Hepatocyte (in vitro differentiated cells): ENCODE measurements around the gene NDUFC2. TPM values are rescaled to one million over a fixed set of nuclear protein-coding genes. Genes with fewer than 3 reads are reported as not detected.

Experiments used
- DNase-seq: peaks from one replicate; pipeline ENCODE4 v3.0.0-alpha.2; 2016; ENCODE audit warnings: low spot score
- H2AFZ ChIP-seq: fragments of 200-600 bp; sonication (generic); 2 replicates; pipeline ENCODE4 v1.6.0; 2016; ENCODE audit warnings: antibody characterized with exemption, mild to moderate bottlenecking
- H3K27ac ChIP-seq: fragments of 200-600 bp; sonication (generic); 2 replicates; pipeline ENCODE4 v1.5.1; 2016; ENCODE audit warnings: mild to moderate bottlenecking
- H3K27me3 ChIP-seq: fragments of 200-600 bp; sonication (generic); 2 replicates; pipeline ENCODE4 v1.6.1; 2016
- H3K36me3 ChIP-seq: fragments of 200-600 bp; sonication (generic); replicated peaks from 2 replicates; pipeline ENCODE4 v1.5.1; 2016; ENCODE audit warnings: low read depth; ENCODE audit not compliant: insufficient read depth
- H3K4me1 ChIP-seq: fragments of 200-600 bp; sonication (generic); 2 replicates; pipeline ENCODE4 v1.5.1; 2016; ENCODE audit warnings: mild to moderate bottlenecking, moderate library complexity; ENCODE audit not compliant: insufficient read depth
- H3K4me2 ChIP-seq: fragments of 200-600 bp; sonication (generic); 2 replicates; pipeline ENCODE4 v1.6.0; 2016
- H3K4me3 ChIP-seq: fragments of 200-600 bp; sonication (generic); 2 replicates; pipeline ENCODE4 v1.5.1; 2016; ENCODE audit warnings: mild to moderate bottlenecking
- H3K79me2 ChIP-seq: fragments of 200-600 bp; sonication (generic); 2 replicates; pipeline ENCODE4 v1.6.0; 2017; ENCODE audit warnings: mild to moderate bottlenecking
- H3K9me2 ChIP-seq: fragments of 200-600 bp; sonication (generic); replicated peaks from 2 replicates; pipeline ENCODE4 v1.6.0; 2017; ENCODE audit warnings: mild to moderate bottlenecking; ENCODE audit not compliant: insufficient read depth
- H3K9me3 ChIP-seq: fragments of 200-600 bp; sonication (generic); 2 replicates; pipeline ENCODE4 v1.5.1; 2016; ENCODE audit warnings: low read depth, mild to moderate bottlenecking
- H4K20me1 ChIP-seq: fragments of 200-600 bp; sonication (generic); 2 replicates; pipeline ENCODE4 v1.6.0; 2016; ENCODE audit warnings: mild to moderate bottlenecking; ENCODE audit not compliant: insufficient read depth, poor library complexity, severe bottlenecking
- CTCF ChIP-seq: fragments of 200-600 bp; sonication (generic); IDR thresholded peaks from 2 replicates; pipeline ENCODE4 v1.5.1; 2016; ENCODE audit warnings: antibody characterized with exemption, mild to moderate bottlenecking; ENCODE audit not compliant: poor library complexity
- EZH2 ChIP-seq: fragments of 200-600 bp; sonication (generic); IDR thresholded peaks from 2 replicates; pipeline ENCODE4 v1.6.1; 2016; ENCODE audit warnings: antibody characterized with exemption, mild to moderate bottlenecking, borderline replicate concordance
- EZH2phosphoT487 ChIP-seq: fragments of 200-600 bp; sonication (generic); IDR thresholded peaks from one replicate; pipeline ENCODE4 v1.6.1; 2018; ENCODE audit warnings: antibody characterized with exemption, mild to moderate bottlenecking, low read depth, moderate library complexity; ENCODE audit not compliant: unreplicated experiment, severe bottlenecking
- WGBS: methylation state at CpG from one replicate; pipeline ENCODE4 v1.1.6; 2016; ENCODE audit warnings: low lambda C conversion rate; ENCODE audit errors: missing lambda C conversion rate; 5-methylcytosine and 5-hydroxymethylcytosine counted together
- polyA plus RNA-seq: library from polyadenylated mRNA; unstranded; fragments of >200 nt; fragmentation: Nextera tagmentation; extraction: Ambion mirVana; gene quantifications from 2 replicates; pipeline ENCODE4 v1.2.1, GENCODE V29; 2016
- total RNA-seq: library from RNA; depleted of rRNA; stranded (reverse); fragments of >200 nt; gene quantifications from 2 replicates; pipeline ENCODE4 v1.2.3, GENCODE V29; 2014

NDUFC2 gene
- total and polyA plus RNA-seq, 2 experiments from 2014 or later = 115 to 481 TPM

DNA sequence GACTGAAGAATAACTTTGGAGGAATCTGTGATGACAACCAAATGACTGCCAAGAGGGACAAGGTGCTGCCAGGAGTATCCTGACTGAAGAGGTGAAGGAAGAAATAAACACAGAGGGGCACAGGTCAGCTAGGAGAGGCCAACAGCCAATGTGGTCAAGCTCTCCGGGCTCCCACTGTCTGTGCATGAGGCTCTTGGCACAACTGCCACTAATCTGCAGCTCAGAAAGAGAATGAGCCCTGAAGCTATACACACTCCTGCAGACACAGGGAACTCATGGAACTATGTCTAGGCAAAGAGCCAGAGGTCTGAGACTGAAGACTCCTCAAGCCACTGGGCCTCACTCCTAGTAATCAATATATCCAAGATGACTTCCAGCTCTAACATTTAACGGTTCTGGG is 9.0 kb downstream of the NDUFC2 start:
- DNase-seq = no peak
- Histone ChIP-seq H3K4me2 (no peak overlapping the region), H4K20me1 (peaks cover 8% of the 10 kb centered on the region), H3K27ac (no peak overlapping the region), H3K9me3 (no peaks in the 10 kb centered on the region), H3K79me2 (peaks cover 51% of the 10 kb centered on the region), H2AFZ (no peak overlapping the region), H3K4me3 (no peak overlapping the region), H3K4me1 (peaks cover 5% of the 10 kb centered on the region), H3K36me3 (no peaks in the 10 kb centered on the region), H3K9me2 (no peaks in the 10 kb centered on the region), H3K27me3 (no peaks in the 10 kb centered on the region)
- WGBS = 93% methylated on average over 2 of the region's 2 CpGs
- TF ChIP-seq CTCF = no peak
- TF ChIP-seq EZH2phosphoT487 = no peak
- no peak for TF ChIP-seq EZH2

GRCh38 chr11:78069465-78069864 is 10.2 kb downstream of the NDUFC2 start:
- H4K20me1 ChIP-seq = peaks cover 2% of the 10 kb centered on the region
- TF ChIP-seq EZH2phosphoT487 = no peak
- TF ChIP-seq EZH2 = no peak
- TF ChIP-seq CTCF = no peak

DNA sequence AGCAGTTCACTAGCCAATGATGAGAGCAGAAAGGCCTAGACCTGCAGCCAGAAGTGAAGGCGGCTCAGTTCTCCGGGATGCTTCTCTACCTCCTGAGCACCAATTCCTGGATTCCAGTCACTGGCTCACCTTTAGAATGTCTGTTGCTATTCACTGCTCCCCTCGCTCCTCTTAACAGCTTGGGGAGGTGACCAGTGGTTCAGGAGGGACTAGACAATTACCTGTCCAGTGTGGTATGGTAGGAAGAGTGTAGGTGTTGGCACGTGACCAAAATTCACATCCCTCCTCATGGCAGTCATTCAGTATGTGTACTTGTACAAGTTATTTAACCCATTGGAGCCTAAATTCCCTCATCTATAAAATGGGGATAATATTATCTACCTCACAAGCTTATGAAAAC is 12.0 kb downstream of the NDUFC2 start:
- Histone ChIP-seq H3K27ac (no peak overlapping the region), H3K4me1 (peaks cover under 1% of the 10 kb centered on the region), H3K9me2 (no peaks in the 10 kb centered on the region), H4K20me1 (no peaks in the 10 kb centered on the region), H3K36me3 (no peaks in the 10 kb centered on the region), H3K4me2 (no peak overlapping the region), H2AFZ (no peak overlapping the region), H3K27me3 (no peaks in the 10 kb centered on the region), H3K79me2 (peaks cover 22% of the 10 kb centered on the region), H3K4me3 (no peak overlapping the region), H3K9me3 (no peaks in the 10 kb centered on the region)
- no peak for TF ChIP-seq EZH2
- no peak for TF ChIP-seq EZH2phosphoT487
- no peak for TF ChIP-seq CTCF
- WGBS = 79% methylated on average over 4 of the region's 4 CpGs
- DNase-seq = no peak

More at GRCh38 chr11:78069465-78069864, 10.2 kb downstream of the NDUFC2 start:
- 84% methylated on average over 2 of the region's 2 CpGs for WGBS
- Histone ChIP-seq H3K4me1 (peaks cover 5% of the 10 kb centered on the region), H3K27me3 (no peaks in the 10 kb centered on the region), H3K36me3 (no peaks in the 10 kb centered on the region), H3K4me2 (no peak overlapping the region), H3K9me3 (no peaks in the 10 kb centered on the region), H3K9me2 (no peaks in the 10 kb centered on the region), H3K79me2 (peaks cover 40% of the 10 kb centered on the region), H2AFZ (no peak overlapping the region), H3K27ac (no peak overlapping the region), H3K4me3 (no peak overlapping the region)
- DNase-seq = no peak

GRCh38 chr11:78066471-78066870 is 13.2 kb downstream of the NDUFC2 start:
- Histone ChIP-seq H4K20me1 (no peaks in the 10 kb centered on the region), H3K4me2 (no peak overlapping the region), H3K9me3 (no peaks in the 10 kb centered on the region), H3K27ac (no peak overlapping the region), H3K79me2 (peaks cover 13% of the 10 kb centered on the region), H3K4me3 (no peak overlapping the region), H3K9me2 (no peaks in the 10 kb centered on the region), H3K27me3 (no peaks in the 10 kb centered on the region), H3K4me1 (no peaks in the 10 kb centered on the region), H2AFZ (no peak overlapping the region), H3K36me3 (no peaks in the 10 kb centered on the region)
- no peak for DNase-seq
- WGBS = 87% methylated on average over 2 of the region's 2 CpGs
- TF ChIP-seq EZH2 (no peak), CTCF (no peak), EZH2phosphoT487 (no peak)
